ENCODE results near the gene MYO1D. TPM values are rescaled to one million over a fixed set of nuclear protein-coding genes. Genes with fewer than 3 reads are reported as not detected.

Gene MYO1D
- total RNA-seq, 1 experiment from 2014 or later, result 29.9 TPM

DNA sequence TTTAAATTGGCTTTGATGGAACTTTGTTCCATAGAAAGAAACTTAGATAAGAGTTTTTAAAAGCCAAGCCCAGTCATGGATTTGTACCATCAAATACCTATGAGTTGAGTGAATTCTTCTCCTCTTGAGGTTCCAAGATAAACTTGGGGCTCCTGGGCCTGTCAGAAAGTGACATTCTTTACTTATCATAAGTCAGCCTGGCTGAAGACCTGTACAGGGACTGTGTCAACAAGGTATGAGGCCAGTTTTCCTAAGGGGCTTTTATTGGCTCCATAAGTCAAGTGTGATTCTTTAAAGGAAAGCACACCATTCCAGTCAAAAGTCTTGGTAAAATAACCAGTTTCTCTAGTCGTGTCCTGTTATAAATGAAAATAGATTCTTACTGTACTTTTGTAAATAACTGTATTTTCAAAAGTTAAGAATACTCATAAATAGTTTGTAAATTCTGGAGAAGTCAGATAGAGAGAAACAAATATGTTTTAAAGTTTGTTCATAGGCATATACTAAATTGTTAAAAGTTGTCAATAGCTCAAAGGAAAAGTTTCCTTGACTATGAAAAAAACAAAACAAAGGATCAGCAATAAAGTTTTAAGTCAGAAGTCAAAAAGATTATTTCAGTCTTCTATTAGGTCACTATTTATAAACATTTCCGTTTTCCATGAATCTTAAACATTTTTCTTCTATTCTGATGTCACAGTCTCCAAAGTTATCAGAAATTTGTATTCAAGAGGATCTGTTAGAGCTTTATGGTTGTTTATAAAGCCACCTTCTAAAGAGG, 22.5 kb upstream of the MYO1D start:
- H3K4me1 Mint-ChIP-seq, result peaks cover 4% of the 10 kb centered on the region
- peaks cover 14% of the 10 kb centered on the region for H3K9me3 Mint-ChIP-seq
- TF ChIP-seq, protein P1, sequence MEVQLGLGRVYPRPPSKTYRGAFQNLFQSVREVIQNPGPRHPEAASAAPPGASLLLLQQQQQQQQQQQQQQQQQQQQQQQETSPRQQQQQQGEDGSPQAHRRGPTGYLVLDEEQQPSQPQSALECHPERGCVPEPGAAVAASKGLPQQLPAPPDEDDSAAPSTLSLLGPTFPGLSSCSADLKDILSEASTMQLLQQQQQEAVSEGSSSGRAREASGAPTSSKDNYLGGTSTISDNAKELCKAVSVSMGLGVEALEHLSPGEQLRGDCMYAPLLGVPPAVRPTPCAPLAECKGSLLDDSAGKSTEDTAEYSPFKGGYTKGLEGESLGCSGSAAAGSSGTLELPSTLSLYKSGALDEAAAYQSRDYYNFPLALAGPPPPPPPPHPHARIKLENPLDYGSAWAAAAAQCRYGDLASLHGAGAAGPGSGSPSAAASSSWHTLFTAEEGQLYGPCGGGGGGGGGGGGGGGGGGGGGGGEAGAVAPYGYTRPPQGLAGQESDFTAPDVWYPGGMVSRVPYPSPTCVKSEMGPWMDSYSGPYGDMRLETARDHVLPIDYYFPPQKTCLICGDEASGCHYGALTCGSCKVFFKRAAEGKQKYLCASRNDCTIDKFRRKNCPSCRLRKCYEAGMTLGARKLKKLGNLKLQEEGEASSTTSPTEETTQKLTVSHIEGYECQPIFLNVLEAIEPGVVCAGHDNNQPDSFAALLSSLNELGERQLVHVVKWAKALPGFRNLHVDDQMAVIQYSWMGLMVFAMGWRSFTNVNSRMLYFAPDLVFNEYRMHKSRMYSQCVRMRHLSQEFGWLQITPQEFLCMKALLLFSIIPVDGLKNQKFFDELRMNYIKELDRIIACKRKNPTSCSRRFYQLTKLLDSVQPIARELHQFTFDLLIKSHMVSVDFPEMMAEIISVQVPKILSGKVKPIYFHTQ (CRISPR knock-in tag; IDR thresholded peaks at IDR 0.05), result no peak
- TF ChIP-seq IRF2 (CRISPR knock-in tag; IDR thresholded peaks at IDR 0.05; ENCODE audit: borderline replicate concordance, low read depth) (no peak), ELF4 (CRISPR knock-in tag; IDR thresholded peaks at IDR 0.05; ENCODE audit: low read depth) (no peak), ETV6 (CRISPR knock-in tag; IDR thresholded peaks at IDR 0.05) (no peak), ZNF138 (CRISPR knock-in tag; conservative IDR thresholded peaks at IDR 0.05) (no peak), ZNF423 (CRISPR knock-in tag; IDR thresholded peaks at IDR 0.05) (no peak), SOX15 (CRISPR knock-in tag; IDR thresholded peaks at IDR 0.05) (no peak), ZNF263 (CRISPR knock-in tag; IDR thresholded peaks at IDR 0.05; ENCODE audit: low read depth) (no peak), JUN (CRISPR knock-in tag; IDR thresholded peaks at IDR 0.05) (no peak), CREB1 (CRISPR knock-in tag; IDR thresholded peaks at IDR 0.05) (no peak), SMAD4 (CRISPR knock-in tag; IDR thresholded peaks at IDR 0.05) (no peak), KAT7 (CRISPR knock-in tag; IDR thresholded peaks at IDR 0.05; ENCODE audit: borderline replicate concordance) (no peak), NR1H2 (CRISPR knock-in tag; IDR thresholded peaks at IDR 0.05) (no peak), NFE2L1 (CRISPR knock-in tag; IDR thresholded peaks at IDR 0.05) (no peak), TEAD4 (CRISPR knock-in tag; IDR thresholded peaks at IDR 0.05) (no peak)
- TF ChIP-seq, protein P2, sequence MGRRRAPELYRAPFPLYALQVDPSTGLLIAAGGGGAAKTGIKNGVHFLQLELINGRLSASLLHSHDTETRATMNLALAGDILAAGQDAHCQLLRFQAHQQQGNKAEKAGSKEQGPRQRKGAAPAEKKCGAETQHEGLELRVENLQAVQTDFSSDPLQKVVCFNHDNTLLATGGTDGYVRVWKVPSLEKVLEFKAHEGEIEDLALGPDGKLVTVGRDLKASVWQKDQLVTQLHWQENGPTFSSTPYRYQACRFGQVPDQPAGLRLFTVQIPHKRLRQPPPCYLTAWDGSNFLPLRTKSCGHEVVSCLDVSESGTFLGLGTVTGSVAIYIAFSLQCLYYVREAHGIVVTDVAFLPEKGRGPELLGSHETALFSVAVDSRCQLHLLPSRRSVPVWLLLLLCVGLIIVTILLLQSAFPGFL (CRISPR knock-in tag; IDR thresholded peaks at IDR 0.05; ENCODE audit: borderline replicate concordance), result no peak
- TF ChIP-seq, protein P3, sequence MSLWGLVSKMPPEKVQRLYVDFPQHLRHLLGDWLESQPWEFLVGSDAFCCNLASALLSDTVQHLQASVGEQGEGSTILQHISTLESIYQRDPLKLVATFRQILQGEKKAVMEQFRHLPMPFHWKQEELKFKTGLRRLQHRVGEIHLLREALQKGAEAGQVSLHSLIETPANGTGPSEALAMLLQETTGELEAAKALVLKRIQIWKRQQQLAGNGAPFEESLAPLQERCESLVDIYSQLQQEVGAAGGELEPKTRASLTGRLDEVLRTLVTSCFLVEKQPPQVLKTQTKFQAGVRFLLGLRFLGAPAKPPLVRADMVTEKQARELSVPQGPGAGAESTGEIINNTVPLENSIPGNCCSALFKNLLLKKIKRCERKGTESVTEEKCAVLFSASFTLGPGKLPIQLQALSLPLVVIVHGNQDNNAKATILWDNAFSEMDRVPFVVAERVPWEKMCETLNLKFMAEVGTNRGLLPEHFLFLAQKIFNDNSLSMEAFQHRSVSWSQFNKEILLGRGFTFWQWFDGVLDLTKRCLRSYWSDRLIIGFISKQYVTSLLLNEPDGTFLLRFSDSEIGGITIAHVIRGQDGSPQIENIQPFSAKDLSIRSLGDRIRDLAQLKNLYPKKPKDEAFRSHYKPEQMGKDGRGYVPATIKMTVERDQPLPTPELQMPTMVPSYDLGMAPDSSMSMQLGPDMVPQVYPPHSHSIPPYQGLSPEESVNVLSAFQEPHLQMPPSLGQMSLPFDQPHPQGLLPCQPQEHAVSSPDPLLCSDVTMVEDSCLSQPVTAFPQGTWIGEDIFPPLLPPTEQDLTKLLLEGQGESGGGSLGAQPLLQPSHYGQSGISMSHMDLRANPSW (CRISPR knock-in tag; conservative IDR thresholded peaks at IDR 0.05; ENCODE audit: low read depth), result no peak
- TF ChIP-seq, protein P4, sequence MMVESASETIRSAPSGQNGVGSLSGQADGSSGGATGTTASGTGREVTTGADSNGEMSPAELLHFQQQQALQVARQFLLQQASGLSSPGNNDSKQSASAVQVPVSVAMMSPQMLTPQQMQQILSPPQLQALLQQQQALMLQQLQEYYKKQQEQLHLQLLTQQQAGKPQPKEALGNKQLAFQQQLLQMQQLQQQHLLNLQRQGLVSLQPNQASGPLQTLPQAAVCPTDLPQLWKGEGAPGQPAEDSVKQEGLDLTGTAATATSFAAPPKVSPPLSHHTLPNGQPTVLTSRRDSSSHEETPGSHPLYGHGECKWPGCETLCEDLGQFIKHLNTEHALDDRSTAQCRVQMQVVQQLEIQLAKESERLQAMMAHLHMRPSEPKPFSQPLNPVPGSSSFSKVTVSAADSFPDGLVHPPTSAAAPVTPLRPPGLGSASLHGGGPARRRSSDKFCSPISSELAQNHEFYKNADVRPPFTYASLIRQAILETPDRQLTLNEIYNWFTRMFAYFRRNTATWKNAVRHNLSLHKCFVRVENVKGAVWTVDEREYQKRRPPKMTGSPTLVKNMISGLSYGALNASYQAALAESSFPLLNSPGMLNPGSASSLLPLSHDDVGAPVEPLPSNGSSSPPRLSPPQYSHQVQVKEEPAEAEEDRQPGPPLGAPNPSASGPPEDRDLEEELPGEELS (CRISPR knock-in tag; IDR thresholded peaks at IDR 0.05), result no peak
- no peak overlapping the region for H3K4me3 Mint-ChIP-seq
- H3K27ac Mint-ChIP-seq, result no peak overlapping the region
- DNase-seq (ENCODE audit: low spot score) (no peak), ATAC-seq (no peak)
- CTCF ChIA-PET, result interaction anchor here (1.3 kb wide), 1 partner anchor 22 kb away, joined by 3 read pairs; no protein-coding TSS in a partner anchor
- 0 out of 2 replicates have a peak, but pooled peaks cover 3% of the 10 kb centered on the region for H3K27me3 Mint-ChIP-seq (ENCODE audit: low read depth)
- peaks cover 7% of the 10 kb centered on the region for H3K36me3 Mint-ChIP-seq
- POLR2A ChIA-PET, result no interaction called here
